Measurements from ENCODE around the gene MAGI3. TPM values are rescaled to one million over a fixed set of nuclear protein-coding genes. Genes with fewer than 3 reads are reported as not detected.

MAGI3 gene
- total and polyA plus RNA-seq, 9 donors, result 5.3 to 20.8 (median 15.4) TPM

DNA sequence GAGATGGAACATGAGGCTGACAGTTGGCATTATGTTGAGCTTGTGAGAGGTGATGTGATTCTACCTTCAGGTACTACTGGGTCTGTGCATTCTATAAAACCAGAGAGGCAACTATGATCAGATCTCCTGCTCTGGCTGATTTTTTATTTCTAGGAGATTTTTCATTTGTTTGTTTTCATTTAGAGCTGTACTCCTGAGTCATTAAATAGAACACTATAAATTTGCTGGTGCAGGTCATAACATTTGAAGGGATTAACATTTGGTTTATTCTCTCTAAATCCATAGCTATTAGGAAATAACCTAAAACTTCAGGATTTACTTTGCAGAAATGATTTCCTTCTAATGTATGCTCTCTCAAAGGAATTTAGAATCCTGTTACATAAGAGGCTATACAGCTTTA is 42.9 kb downstream of the MAGI3 start:
- Histone ChIP-seq H3K27ac (no peak overlapping the region), H3K4me1 (ENCODE audit: insufficient read depth) (no peaks in the 10 kb centered on the region), H3K27me3 (no peaks in the 10 kb centered on the region), H3K9me3 (no peaks in the 10 kb centered on the region), H3K36me3 (no peaks in the 10 kb centered on the region), H3K4me3 (no peak overlapping the region)
- TF ChIP-seq EP300 (IDR thresholded peaks at IDR 0.05), result no peak
- TF ChIP-seq, protein P1, sequence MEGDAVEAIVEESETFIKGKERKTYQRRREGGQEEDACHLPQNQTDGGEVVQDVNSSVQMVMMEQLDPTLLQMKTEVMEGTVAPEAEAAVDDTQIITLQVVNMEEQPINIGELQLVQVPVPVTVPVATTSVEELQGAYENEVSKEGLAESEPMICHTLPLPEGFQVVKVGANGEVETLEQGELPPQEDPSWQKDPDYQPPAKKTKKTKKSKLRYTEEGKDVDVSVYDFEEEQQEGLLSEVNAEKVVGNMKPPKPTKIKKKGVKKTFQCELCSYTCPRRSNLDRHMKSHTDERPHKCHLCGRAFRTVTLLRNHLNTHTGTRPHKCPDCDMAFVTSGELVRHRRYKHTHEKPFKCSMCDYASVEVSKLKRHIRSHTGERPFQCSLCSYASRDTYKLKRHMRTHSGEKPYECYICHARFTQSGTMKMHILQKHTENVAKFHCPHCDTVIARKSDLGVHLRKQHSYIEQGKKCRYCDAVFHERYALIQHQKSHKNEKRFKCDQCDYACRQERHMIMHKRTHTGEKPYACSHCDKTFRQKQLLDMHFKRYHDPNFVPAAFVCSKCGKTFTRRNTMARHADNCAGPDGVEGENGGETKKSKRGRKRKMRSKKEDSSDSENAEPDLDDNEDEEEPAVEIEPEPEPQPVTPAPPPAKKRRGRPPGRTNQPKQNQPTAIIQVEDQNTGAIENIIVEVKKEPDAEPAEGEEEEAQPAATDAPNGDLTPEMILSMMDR (IDR thresholded peaks at IDR 0.05), result no peak
- no peak for TF ChIP-seq POLR2A (IDR thresholded peaks at IDR 0.05)
- DNase-seq, result no peak
- intact Hi-C loops (cut with DNase I), result no loop called here

DNA sequence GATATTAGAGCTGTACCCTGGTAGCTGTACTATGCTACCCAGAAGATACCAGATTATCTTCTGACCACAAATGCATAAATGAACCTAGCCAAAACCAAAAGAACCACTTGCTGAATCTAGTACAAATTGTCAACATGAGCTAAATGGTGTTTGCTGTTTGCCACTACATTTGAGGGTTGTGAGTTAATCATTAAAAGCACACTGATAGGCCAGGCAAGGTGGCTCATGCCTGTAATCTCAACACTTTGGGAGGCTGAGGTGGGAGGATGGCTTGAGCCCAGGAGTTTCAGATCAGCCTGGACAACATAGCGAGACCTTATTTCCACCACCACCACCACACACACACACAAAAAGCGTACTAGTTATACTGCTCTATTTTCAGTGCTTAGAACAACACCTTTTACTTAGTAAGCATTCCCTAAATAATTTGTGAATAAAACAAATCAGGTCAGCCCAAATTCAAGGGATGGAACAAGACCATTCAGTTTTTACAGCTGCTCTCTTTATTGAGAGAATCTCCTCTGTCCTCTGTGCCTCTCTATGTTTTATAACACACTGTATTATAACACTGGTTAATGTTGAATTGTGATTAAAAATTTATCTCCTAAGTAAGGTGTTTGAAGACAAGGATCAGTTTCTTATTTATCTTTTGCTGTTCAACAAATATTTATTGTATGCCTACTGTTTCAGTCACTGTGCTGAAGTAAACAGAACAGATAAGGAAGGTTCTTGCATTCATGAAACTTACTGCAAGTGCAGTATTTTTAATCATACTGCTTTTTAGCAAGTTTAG is 44.0 kb downstream of the MAGI3 start:
- H3K4me3 ChIP-seq, result no peak overlapping the region
- no peak for DNase-seq
- TF ChIP-seq, protein P1 (IDR thresholded peaks at IDR 0.05), result no peak
- TF ChIP-seq POLR2A (IDR thresholded peaks at IDR 0.05) (no peak), EP300 (IDR thresholded peaks at IDR 0.05) (no peak)
- no peak overlapping the region for H3K27ac ChIP-seq
- H3K27me3 ChIP-seq, result no peaks in the 10 kb centered on the region
- intact Hi-C loops (cut with DNase I), result no loop called here
- H3K4me1 ChIP-seq (ENCODE audit: insufficient read depth), result no peaks in the 10 kb centered on the region
- no peaks in the 10 kb centered on the region for H3K9me3 ChIP-seq
- 91 to 98% (median 95%) methylated on average over 2 of the region's 2 CpGs for WGBS, 3 donors
- H3K36me3 ChIP-seq, result no peaks in the 10 kb centered on the region

DNA sequence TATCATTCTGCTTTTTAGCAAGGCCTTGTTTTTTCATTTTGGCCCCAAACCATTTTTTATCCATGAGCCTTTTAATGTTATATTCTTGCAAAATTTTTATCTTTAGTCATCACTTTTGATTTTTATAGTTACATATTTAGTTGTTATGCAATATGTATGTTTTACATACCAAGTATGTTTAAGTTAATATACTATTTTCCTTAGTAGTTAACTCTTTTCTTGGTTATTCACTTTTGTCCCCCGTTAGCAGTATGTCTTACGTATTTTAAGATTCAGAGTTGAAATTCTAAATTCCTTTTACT is 44.5 kb downstream of the MAGI3 start:
- H3K4me3 ChIP-seq, result no peak overlapping the region
- 97 to 98% (median 97%) methylated on average over 2 of the region's 2 CpGs for WGBS, 3 donors
- TF ChIP-seq EP300 (IDR thresholded peaks at IDR 0.05), result no peak
- no peak for TF ChIP-seq POLR2A (IDR thresholded peaks at IDR 0.05)
- TF ChIP-seq, protein P1 (IDR thresholded peaks at IDR 0.05), result no peak
- DNase-seq, result no peak
- H3K27me3 ChIP-seq, result no peaks in the 10 kb centered on the region
- intact Hi-C loops (cut with DNase I), result no loop called here
- no peak overlapping the region for H3K27ac ChIP-seq
- no peaks in the 10 kb centered on the region for H3K4me1 ChIP-seq (ENCODE audit: insufficient read depth)
- no peaks in the 10 kb centered on the region for H3K36me3 ChIP-seq
- H3K9me3 ChIP-seq, result no peaks in the 10 kb centered on the region

DNA sequence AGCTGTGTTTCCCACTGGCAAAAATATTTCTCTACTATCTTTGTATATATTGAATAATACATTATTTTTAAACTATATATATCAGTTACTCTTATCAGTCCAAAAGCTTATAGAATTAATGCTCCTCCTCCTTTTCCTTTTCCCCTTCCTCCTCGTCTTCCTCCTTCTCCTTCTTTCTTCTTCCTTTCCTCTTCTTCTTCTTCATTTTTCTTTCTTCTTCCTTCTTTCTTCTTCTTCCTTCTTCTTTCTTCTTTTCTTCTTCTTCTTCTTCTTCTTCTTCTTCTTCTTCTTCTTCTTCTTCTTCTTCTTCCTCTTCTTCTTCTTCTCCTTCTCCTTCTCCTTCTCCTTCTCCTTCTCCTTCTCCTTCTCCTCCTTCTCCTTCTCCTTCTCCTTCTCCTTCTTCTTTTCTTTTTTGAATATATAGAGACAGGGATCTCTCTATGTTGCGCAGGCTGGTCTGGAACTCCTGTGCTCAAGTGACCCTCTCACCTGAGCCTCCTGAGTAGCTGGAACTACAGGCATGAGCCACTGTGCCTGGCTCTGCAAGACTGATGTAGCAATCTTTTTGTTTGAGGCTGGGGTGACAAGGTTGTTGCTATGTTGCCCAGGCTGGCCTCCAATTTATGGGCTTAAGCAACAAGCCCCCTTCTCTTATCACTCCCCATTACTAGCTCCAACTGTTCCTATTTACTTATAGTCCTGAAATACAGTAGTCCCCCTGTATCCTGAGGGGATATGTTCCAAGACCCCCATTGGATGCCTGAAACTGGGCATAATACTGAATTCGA is 47.4 kb downstream of the MAGI3 start:
- Histone ChIP-seq H3K36me3 (no peaks in the 10 kb centered on the region), H3K27me3 (no peaks in the 10 kb centered on the region), H3K9me3 (no peaks in the 10 kb centered on the region), H3K4me3 (no peak overlapping the region), H3K27ac (no peak overlapping the region), H3K4me1 (ENCODE audit: insufficient read depth) (no peaks in the 10 kb centered on the region)
- DNase-seq, result no peak
- intact Hi-C loops (cut with DNase I), result no loop called here
- 95 to 98% (median 95%) methylated on average over 3 of the region's 3 CpGs for WGBS, 3 donors
- TF ChIP-seq, protein P1 (IDR thresholded peaks at IDR 0.05), result no peak
- TF ChIP-seq EP300 (IDR thresholded peaks at IDR 0.05) (no peak), POLR2A (IDR thresholded peaks at IDR 0.05) (no peak)
